Fibroblast of lung (primary cell): ENCODE data around the gene POLR3E.

Experiments used
- EZH2 ChIP-seq: IDR thresholded peaks from 2 replicates; pipeline ENCODE4 v1.5.1; 2012; ENCODE audit warnings: low read length, control low read depth, mild to moderate bottlenecking; ENCODE audit errors: missing control alignments
- TF ChIP-seq, protein P1 (sequence below), 2 donors: IDR thresholded peaks in 1 of 2; conservative IDR thresholded peaks in 1 of 2; 1 replicate in 1 of 2; 2 replicates in 1 of 2; pipeline ENCODE4 v1.5.1; 2011 to 2012; ENCODE audit warnings: low read length in 2 of 2, control low read depth in 1 of 2, inconsistent platforms in 1 of 2, low read depth in 1 of 2, mild to moderate bottlenecking in 1 of 2

GRCh38 chr16:22272870-22273650 lies 24.1 kb upstream of the POLR3E start:
- TF ChIP-seq, protein P1, sequence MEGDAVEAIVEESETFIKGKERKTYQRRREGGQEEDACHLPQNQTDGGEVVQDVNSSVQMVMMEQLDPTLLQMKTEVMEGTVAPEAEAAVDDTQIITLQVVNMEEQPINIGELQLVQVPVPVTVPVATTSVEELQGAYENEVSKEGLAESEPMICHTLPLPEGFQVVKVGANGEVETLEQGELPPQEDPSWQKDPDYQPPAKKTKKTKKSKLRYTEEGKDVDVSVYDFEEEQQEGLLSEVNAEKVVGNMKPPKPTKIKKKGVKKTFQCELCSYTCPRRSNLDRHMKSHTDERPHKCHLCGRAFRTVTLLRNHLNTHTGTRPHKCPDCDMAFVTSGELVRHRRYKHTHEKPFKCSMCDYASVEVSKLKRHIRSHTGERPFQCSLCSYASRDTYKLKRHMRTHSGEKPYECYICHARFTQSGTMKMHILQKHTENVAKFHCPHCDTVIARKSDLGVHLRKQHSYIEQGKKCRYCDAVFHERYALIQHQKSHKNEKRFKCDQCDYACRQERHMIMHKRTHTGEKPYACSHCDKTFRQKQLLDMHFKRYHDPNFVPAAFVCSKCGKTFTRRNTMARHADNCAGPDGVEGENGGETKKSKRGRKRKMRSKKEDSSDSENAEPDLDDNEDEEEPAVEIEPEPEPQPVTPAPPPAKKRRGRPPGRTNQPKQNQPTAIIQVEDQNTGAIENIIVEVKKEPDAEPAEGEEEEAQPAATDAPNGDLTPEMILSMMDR (conservative IDR thresholded peaks at IDR 0.05 in 1 of 2, IDR thresholded peaks at IDR 0.05 in 1 of 2; ENCODE audit: low read depth in 1 of 2, low read length in 2 of 2): no peak
- TF ChIP-seq EZH2: no peak
